Measurements from ENCODE around the gene GPR18. TPM values are rescaled to one million over a fixed set of nuclear protein-coding genes. Genes with fewer than 3 reads are reported as not detected.
"Not testable (repeated sequence)": the region's sequence is repeated elsewhere in the genome, so short reads cannot be mapped to it uniquely, and the experiment has no call there.

Gene GPR18
- polyA plus RNA-seq, 1 donor from 2014 or later: 58.6 TPM

- peak overlapping the region in 1 of 4 donors; percentile 11 for H3K4me3 Mint-ChIP-seq
- no peaks in the 10 kb centered on the region for H3K36me3 Mint-ChIP-seq
- peak overlapping the region in 1 of 3 donors; percentile 6 for H3K27ac Mint-ChIP-seq
- H3K27me3 Mint-ChIP-seq: no peaks in the 10 kb centered on the region
- peaks cover 0 to 2% (median 0%) of the 10 kb centered on the region in 3 donors for H3K9me3 Mint-ChIP-seq
- peaks cover 64 to 76% (median 69%) of the 10 kb centered on the region in 3 donors for H3K4me1 Mint-ChIP-seq
Observed at GRCh38 chr13:99225078-99225477, 33.1 kb downstream of the GPR18 start.

- H3K4me3 Mint-ChIP-seq: peak overlapping the region in 1 of 4 donors; percentile 2
- H3K36me3 Mint-ChIP-seq: no peaks in the 10 kb centered on the region
- H3K27me3 Mint-ChIP-seq: no peaks in the 10 kb centered on the region
- H3K4me1 Mint-ChIP-seq: peaks cover 61 to 73% (median 68%) of the 10 kb centered on the region in 3 donors
- H3K9me3 Mint-ChIP-seq: peaks cover 0 to 2% (median 0%) of the 10 kb centered on the region in 3 donors
- H3K27ac Mint-ChIP-seq: peak overlapping the region in 1 of 3 donors; percentile 25
Observed at GRCh38 chr13:99224021-99224420, 34.2 kb downstream of the GPR18 start.

DNA sequence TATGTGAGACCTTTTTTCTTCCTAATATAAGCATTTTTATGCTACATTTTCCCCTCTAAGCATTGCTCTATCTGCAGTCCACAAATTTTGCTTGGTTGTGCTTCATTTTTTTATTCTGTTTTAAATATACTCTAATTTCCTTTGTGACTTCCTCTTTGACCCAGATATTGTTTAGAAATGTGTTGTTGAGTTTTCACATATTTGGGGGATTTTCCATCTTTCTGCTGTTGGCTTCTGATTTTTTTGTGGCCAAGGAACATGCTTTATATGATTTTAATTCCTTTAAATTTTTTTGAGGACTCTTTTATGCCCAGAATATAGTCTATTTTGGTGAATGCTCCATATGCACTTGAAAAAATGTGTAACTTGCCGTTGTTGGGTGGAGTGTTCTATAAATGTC is 34.6 kb downstream of the GPR18 start:
- H3K9me3 Mint-ChIP-seq: peaks cover 0 to 2% (median 0%) of the 10 kb centered on the region in 3 donors
- no peak overlapping the region for H3K27ac Mint-ChIP-seq
- no peaks in the 10 kb centered on the region for H3K27me3 Mint-ChIP-seq
- H3K36me3 Mint-ChIP-seq: no peaks in the 10 kb centered on the region
- H3K4me3 Mint-ChIP-seq: peak overlapping the region in 3 of 4 donors; percentile 13 to 65 (median 15)
- peaks cover 62 to 74% (median 68%) of the 10 kb centered on the region in 3 donors for H3K4me1 Mint-ChIP-seq

- Mint-ChIP-seq H3K4me1 (peaks cover 62 to 74% (median 70%) of the 10 kb centered on the region in 3 donors), H3K9me3 (peaks cover 0 to 2% (median 0%) of the 10 kb centered on the region in 3 donors), H3K4me3 (peak overlapping the region in 2 of 4 donors; percentile 6 to 67), H3K36me3 (no peaks in the 10 kb centered on the region), H3K27ac (no peak overlapping the region), H3K27me3 (no peaks in the 10 kb centered on the region)
Observed at GRCh38 chr13:99221567-99222239, 36.5 kb downstream of the GPR18 start.

- no peaks in the 10 kb centered on the region for H3K27me3 Mint-ChIP-seq
- H3K36me3 Mint-ChIP-seq: no peaks in the 10 kb centered on the region
- peaks cover 0 to 2% (median 0%) of the 10 kb centered on the region in 3 donors for H3K9me3 Mint-ChIP-seq
- H3K27ac Mint-ChIP-seq: no peak overlapping the region
- peaks cover 57 to 62% (median 60%) of the 10 kb centered on the region in 3 donors for H3K4me1 Mint-ChIP-seq
- H3K4me3 Mint-ChIP-seq: peak overlapping the region in 1 of 4 donors; percentile 36
Observed at GRCh38 chr13:99220199-99220935, 37.8 kb downstream of the GPR18 start.

- Mint-ChIP-seq H3K9me3 (peaks cover 0 to 2% (median 0%) of the 10 kb centered on the region in 3 donors), H3K27ac (peak overlapping the region; percentile 46 to 69 (median 59)), H3K4me3 (peak overlapping the region in 3 of 4 donors; percentile 4 to 44 (median 30)), H3K4me1 (peaks cover 61 to 66% (median 63%) of the 10 kb centered on the region in 3 donors), H3K27me3 (no peaks in the 10 kb centered on the region), H3K36me3 (peaks cover 4% of the 10 kb centered on the region)
Observed at GRCh38 chr13:99218969-99219368, 39.2 kb downstream of the GPR18 start.

GRCh38 chr13:99218545-99218944 is 39.6 kb downstream of the GPR18 start:
- Mint-ChIP-seq H3K27ac (peak overlapping the region in 1 of 3 donors; percentile 69), H3K4me1 (peaks cover 60 to 63% (median 60%) of the 10 kb centered on the region in 3 donors), H3K36me3 (peaks cover 4% of the 10 kb centered on the region), H3K9me3 (peaks cover 0 to 2% (median 0%) of the 10 kb centered on the region in 3 donors), H3K4me3 (peak overlapping the region in 1 of 4 donors; percentile 4), H3K27me3 (no peaks in the 10 kb centered on the region)

GRCh38 chr13:99218126-99218525 is 40.1 kb downstream of the GPR18 start:
- H3K27ac Mint-ChIP-seq: peak overlapping the region in 1 of 3 donors; percentile 69
- H3K27me3 Mint-ChIP-seq: no peaks in the 10 kb centered on the region
- H3K4me3 Mint-ChIP-seq: peak overlapping the region in 1 of 4 donors; percentile 80
- H3K36me3 Mint-ChIP-seq: peaks cover 4% of the 10 kb centered on the region
- peaks cover 56 to 60% (median 57%) of the 10 kb centered on the region in 3 donors for H3K4me1 Mint-ChIP-seq
- H3K9me3 Mint-ChIP-seq: no peaks in the 10 kb centered on the region

- Mint-ChIP-seq H3K4me3 (peak overlapping the region in 3 of 4 donors; percentile 55 to 80 (median 57)), H3K27me3 (no peaks in the 10 kb centered on the region)
Observed at GRCh38 chr13:99217461-99218110, 40.6 kb downstream of the GPR18 start.

GRCh38 chr13:99215184-99215830 is 42.9 kb downstream of the GPR18 start:
- H3K27me3 Mint-ChIP-seq: no peaks in the 10 kb centered on the region
- peaks cover 10% of the 10 kb centered on the region for H3K36me3 Mint-ChIP-seq
- H3K9me3 Mint-ChIP-seq: no peaks in the 10 kb centered on the region
- H3K4me1 Mint-ChIP-seq: peaks cover 50 to 54% (median 51%) of the 10 kb centered on the region in 3 donors
- peak overlapping the region in 2 of 3 donors; percentile 5 to 46 for H3K27ac Mint-ChIP-seq
- peak overlapping the region in 3 of 4 donors; percentile 69 to 84 (median 74) for H3K4me3 Mint-ChIP-seq

More at GRCh38 chr13:99217461-99218110, 40.6 kb downstream of the GPR18 start:
- Mint-ChIP-seq H3K27ac (peak overlapping the region in 2 of 3 donors; percentile 67 to 76), H3K4me1 (peaks cover 56 to 58% (median 57%) of the 10 kb centered on the region in 3 donors), H3K36me3 (peaks cover 4% of the 10 kb centered on the region), H3K9me3 (no peaks in the 10 kb centered on the region)

DNA sequence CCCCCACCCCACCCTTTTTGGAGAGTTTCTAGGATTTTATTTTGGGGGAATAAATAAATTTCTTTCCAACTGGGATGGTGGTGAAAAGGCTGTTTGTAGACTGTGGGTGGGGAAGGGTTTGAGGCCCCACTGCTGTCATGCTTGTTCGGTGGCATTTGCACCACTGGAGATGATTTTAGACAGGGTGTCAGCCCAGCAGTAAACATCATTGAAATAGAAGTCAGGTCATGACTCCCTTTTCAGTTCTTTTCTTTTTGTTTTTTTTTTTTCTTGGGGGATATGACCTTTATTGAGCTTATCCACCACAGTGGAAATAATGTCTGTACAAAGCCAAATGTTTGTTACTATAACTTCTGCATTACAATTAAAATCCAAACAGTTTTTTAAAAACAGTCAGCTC is 43.4 kb downstream of the GPR18 start:
- Mint-ChIP-seq H3K27me3 (no peaks in the 10 kb centered on the region), H3K4me1 (peaks cover 49 to 54% (median 50%) of the 10 kb centered on the region in 3 donors), H3K36me3 (peaks cover 10% of the 10 kb centered on the region), H3K9me3 (no peaks in the 10 kb centered on the region), H3K27ac (peak overlapping the region in 1 of 3 donors; percentile 89), H3K4me3 (peak overlapping the region in 2 of 4 donors; percentile 84 to 91)

GRCh38 chr13:99214232-99214631 is 43.9 kb downstream of the GPR18 start:
- H3K4me3 Mint-ChIP-seq: peak overlapping the region in 2 of 4 donors; percentile 51 to 91
- peak overlapping the region; percentile 3 to 89 (median 24) for H3K27ac Mint-ChIP-seq
- H3K9me3 Mint-ChIP-seq: no peaks in the 10 kb centered on the region
- peaks cover 46 to 52% (median 47%) of the 10 kb centered on the region in 3 donors for H3K4me1 Mint-ChIP-seq
- H3K36me3 Mint-ChIP-seq: peaks cover 10% of the 10 kb centered on the region
- no peaks in the 10 kb centered on the region for H3K27me3 Mint-ChIP-seq

DNA sequence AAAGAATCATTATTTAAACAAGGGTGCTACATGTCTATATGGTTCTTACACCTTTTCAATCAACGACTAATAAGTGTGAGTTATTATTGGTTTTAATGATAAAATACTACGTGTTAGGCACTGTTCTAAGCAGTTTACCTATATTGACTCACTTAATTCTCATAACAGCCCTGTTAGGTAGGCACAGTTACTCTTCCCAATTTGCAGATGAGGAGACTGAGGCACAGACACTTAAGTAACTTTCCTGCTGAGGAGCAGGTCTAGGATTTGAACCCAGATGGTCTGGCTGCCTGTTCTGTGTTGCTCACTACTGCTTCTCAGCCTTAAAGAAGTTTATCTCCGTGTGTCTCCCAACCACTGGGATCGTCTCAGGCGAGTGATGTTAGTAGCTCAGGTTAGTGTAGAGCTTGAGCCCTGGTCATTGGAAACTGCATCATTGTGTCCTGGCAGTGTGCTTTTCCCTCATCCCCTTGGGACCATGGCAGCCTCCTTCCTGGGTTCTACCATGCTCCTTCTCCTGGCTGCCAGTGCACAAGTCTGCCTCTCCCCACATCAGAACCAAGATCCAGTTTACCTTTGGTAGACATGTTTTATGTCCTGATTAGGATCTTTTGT is 46.7 kb downstream of the GPR18 start:
- peaks cover 42 to 55% (median 45%) of the 10 kb centered on the region in 3 donors for H3K4me1 Mint-ChIP-seq
- H3K9me3 Mint-ChIP-seq: no peaks in the 10 kb centered on the region
- peak overlapping the region in 1 of 4 donors; percentile 56 for H3K4me3 Mint-ChIP-seq

DNA sequence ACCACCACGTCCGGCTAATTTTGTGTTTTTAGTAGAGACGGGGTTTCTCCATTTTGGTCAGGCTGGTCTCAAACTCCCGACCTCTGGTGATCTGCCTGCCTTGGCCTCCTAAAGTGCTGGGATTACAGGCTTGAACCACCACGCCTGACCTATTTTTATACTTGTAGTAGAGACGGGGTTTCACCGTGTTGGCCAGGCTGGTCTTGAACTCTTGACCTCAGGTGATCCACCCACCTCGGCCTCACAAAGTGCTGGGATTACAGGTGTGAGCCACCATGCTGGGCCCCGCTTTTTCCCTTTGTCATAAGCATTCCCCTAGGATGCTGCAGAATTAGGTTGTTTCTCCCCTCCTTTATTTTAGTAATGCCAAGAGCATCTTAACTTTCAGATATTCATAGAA is 47.6 kb downstream of the GPR18 start:
- H3K27ac Mint-ChIP-seq, H3K4me3 Mint-ChIP-seq, H3K9me3 Mint-ChIP-seq, H3K27me3 Mint-ChIP-seq: not testable (repeated sequence)
- Mint-ChIP-seq H3K4me1 (peaks cover 45 to 61% (median 49%) of the 10 kb centered on the region in 3 donors), H3K36me3 (peaks cover 13% of the 10 kb centered on the region)

More for the DNA sequence above, 46.7 kb downstream of the GPR18 start:
- Mint-ChIP-seq H3K27me3 (no peaks in the 10 kb centered on the region), H3K27ac (peak overlapping the region in 1 of 3 donors; percentile 52), H3K36me3 (peaks cover 13% of the 10 kb centered on the region)

Measured in IgD-negative memory B cell (primary cell).